HepG2 (cell line): ENCODE results near the gene PGC. TPM values are rescaled to one million over a fixed set of nuclear protein-coding genes. Genes with fewer than 3 reads are reported as not detected.

Experiments
- AGO2 ChIP-seq: fragments of 200-400 bp; formaldehyde crosslinking; optimal IDR thresholded peaks from 2 replicates; pipeline ENCODE3; 2017; ENCODE audit warnings: mild to moderate bottlenecking, low read depth, low read length, moderate library complexity
- ARID4A ChIP-seq: sonication (generic); formaldehyde crosslinking; IDR thresholded peaks from 2 replicates; pipeline ENCODE4 v1.5.0; 2020; ENCODE audit warnings: mild to moderate bottlenecking, missing genetic modification reagents, borderline replicate concordance
- ARID5B ChIP-seq: IDR thresholded peaks from 2 replicates; pipeline ENCODE4 v1.4.0; 2020; ENCODE audit warnings: mild to moderate bottlenecking, missing genetic modification reagents
- CHD2 ChIP-seq: IDR thresholded peaks from 2 replicates; pipeline ENCODE4 v1.6.1; 2011; ENCODE audit warnings: low read depth, low read length, improper control_type of control experiment
- GABPA ChIP-seq, 2 experiments: IDR thresholded peaks; 2 replicates each; pipeline ENCODE4 v1.6.1; 2011 to 2016; ENCODE audit warnings: low read depth in 2 of 2, low read length in 1 of 2, missing biosample characterization in 1 of 2, missing genetic modification characterization in 1 of 2
- MAF1 ChIP-seq: sonication (generic); formaldehyde crosslinking; IDR thresholded peaks from 2 replicates; pipeline ENCODE4 v1.5.0; 2020; ENCODE audit warnings: missing genetic modification reagents, borderline replicate concordance
- RAD21 ChIP-seq: fragments of 450-650 bp; formaldehyde crosslinking; IDR thresholded peaks from 2 replicates; pipeline ENCODE4 v1.5.0; 2020; ENCODE audit warnings: mild to moderate bottlenecking
- TCF7 ChIP-seq: sonication (generic); IDR thresholded peaks from 2 replicates; pipeline ENCODE4 v1.6.1; 2016; ENCODE audit warnings: antibody characterized with exemption, low read depth
- ZNF138 ChIP-seq: sonication (generic); formaldehyde crosslinking; IDR thresholded peaks from 2 replicates; pipeline ENCODE4 v1.5.0; 2020; ENCODE audit warnings: mild to moderate bottlenecking, low read depth, missing genetic modification reagents
- ZNF547 ChIP-seq: sonication (generic); formaldehyde crosslinking; IDR thresholded peaks from 2 replicates; pipeline ENCODE4 v1.5.1; 2020; ENCODE audit warnings: mild to moderate bottlenecking, missing genetic modification reagents
- ZNF556 ChIP-seq: sonication (generic); formaldehyde crosslinking; IDR thresholded peaks from 2 replicates; pipeline ENCODE4 v1.4.0; 2020; ENCODE audit warnings: mild to moderate bottlenecking, missing genetic modification reagents, borderline replicate concordance
- ZNF629 ChIP-seq: sonication (generic); formaldehyde crosslinking; conservative IDR thresholded peaks from 2 replicates; pipeline ENCODE4 v1.5.0; 2020; ENCODE audit warnings: missing genetic modification reagents
- ZNF646 ChIP-seq: sonication (generic); formaldehyde crosslinking; IDR thresholded peaks from 2 replicates; pipeline ENCODE4 v1.9.0; 2021; ENCODE audit warnings: mild to moderate bottlenecking, missing genetic modification reagents
- polyA plus RNA-seq, 8 experiments: library from polyadenylated mRNA; depleted of rRNA in 3 of 8; stranded (reverse) in 7 of 8; unstranded in 1 of 8; fragments of >200 nt; fragmentation: Illumina TruSeq in 4 of 8; extraction: Trizol in 4 of 8; gene quantifications; 2 replicates each; pipeline versions ENCODE4 v1.2.1 to v1.2.3, GENCODE V29; 2011 to 2016; ENCODE audit warnings: low read depth in 4 of 8, missing spikeins in 1 of 8, mixed read lengths in 1 of 8; ENCODE audit not compliant: insufficient read depth in 1 of 8
- total RNA-seq, 5 experiments: library from RNA; depleted of rRNA; stranded (reverse); fragments of >200 nt; fragmentation: Illumina TruSeq; extraction: Trizol; gene quantifications; 2 replicates each; pipeline ENCODE4 v1.2.3, GENCODE V29; 2016; ENCODE audit warnings: low read depth in 1 of 5

Gene PGC
- total and polyA plus RNA-seq, 2 of the 13 experiments (the other 11 are each of a cell fraction or from before 2014, with no cell fraction given): 426 to 502 TPM

- TF ChIP-seq ARID5B (CRISPR knock-in tag) (peak; percentile 78), ZNF646 (no peak), ZNF547 (CRISPR knock-in tag) (peak; percentile 59; the same call in 1 of the 2 replicates), ZNF556 (CRISPR knock-in tag) (peak; percentile 94), ZNF138 (CRISPR knock-in tag) (no peak), ZNF629 (CRISPR knock-in tag) (0 out of 2 replicates have a peak, but pooled peaks have one; percentile 14), MAF1 (CRISPR knock-in tag) (no peak), TCF7 (no peak), CHD2 (no peak), RAD21 (0 out of 2 replicates have a peak, but pooled peaks have one; percentile 23), GABPA (IDR thresholded peaks at IDR 0.05; ENCODE audit: low read depth, low read length) (peak; percentile 35; the same call in 1 of the 2 replicates), GABPA (CRISPR knock-in tag; IDR thresholded peaks at IDR 0.05; ENCODE audit: low read depth) (peak; percentile 84), AGO2 (peak; percentile 51), ARID4A (CRISPR knock-in tag) (peak; percentile 60; the same call in 1 of the 2 replicates)
Observed at GRCh38 chr6:41723530-41724227, 23.5 kb downstream of the PGC start (continued).
